ENCODE data around the gene TBC1D22B.

DNA sequence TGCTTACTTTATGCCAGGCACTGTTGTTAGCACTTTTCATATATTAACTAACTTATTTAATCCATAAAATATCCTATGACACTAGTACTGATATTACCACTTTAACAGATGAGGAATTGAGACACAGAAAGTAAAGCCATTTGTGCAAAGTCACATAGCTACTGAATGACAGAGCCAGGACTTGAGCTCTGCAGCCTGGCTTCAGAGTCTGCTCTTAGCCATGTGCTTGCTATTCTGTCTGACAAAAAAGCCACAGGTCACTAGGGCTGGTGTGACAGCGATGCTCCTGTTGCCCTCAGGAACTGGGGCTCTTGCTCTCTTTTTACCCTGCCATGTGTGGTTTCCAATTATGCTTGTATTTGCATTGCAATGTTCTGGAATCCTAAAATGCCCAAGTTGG is 51.5 kb downstream of the TBC1D22B start:
- TF ChIP-seq, protein P1, sequence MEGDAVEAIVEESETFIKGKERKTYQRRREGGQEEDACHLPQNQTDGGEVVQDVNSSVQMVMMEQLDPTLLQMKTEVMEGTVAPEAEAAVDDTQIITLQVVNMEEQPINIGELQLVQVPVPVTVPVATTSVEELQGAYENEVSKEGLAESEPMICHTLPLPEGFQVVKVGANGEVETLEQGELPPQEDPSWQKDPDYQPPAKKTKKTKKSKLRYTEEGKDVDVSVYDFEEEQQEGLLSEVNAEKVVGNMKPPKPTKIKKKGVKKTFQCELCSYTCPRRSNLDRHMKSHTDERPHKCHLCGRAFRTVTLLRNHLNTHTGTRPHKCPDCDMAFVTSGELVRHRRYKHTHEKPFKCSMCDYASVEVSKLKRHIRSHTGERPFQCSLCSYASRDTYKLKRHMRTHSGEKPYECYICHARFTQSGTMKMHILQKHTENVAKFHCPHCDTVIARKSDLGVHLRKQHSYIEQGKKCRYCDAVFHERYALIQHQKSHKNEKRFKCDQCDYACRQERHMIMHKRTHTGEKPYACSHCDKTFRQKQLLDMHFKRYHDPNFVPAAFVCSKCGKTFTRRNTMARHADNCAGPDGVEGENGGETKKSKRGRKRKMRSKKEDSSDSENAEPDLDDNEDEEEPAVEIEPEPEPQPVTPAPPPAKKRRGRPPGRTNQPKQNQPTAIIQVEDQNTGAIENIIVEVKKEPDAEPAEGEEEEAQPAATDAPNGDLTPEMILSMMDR (IDR thresholded peaks at IDR 0.05) = no peak
- no peak for TF ChIP-seq POLR2A (IDR thresholded peaks at IDR 0.05)
